ENCODE data around the gene BPIFB4.

GRCh38 chr20:33062825-33063149 lies 16.7 kb upstream of the BPIFB4 start:
- TF ChIP-seq, protein P1, sequence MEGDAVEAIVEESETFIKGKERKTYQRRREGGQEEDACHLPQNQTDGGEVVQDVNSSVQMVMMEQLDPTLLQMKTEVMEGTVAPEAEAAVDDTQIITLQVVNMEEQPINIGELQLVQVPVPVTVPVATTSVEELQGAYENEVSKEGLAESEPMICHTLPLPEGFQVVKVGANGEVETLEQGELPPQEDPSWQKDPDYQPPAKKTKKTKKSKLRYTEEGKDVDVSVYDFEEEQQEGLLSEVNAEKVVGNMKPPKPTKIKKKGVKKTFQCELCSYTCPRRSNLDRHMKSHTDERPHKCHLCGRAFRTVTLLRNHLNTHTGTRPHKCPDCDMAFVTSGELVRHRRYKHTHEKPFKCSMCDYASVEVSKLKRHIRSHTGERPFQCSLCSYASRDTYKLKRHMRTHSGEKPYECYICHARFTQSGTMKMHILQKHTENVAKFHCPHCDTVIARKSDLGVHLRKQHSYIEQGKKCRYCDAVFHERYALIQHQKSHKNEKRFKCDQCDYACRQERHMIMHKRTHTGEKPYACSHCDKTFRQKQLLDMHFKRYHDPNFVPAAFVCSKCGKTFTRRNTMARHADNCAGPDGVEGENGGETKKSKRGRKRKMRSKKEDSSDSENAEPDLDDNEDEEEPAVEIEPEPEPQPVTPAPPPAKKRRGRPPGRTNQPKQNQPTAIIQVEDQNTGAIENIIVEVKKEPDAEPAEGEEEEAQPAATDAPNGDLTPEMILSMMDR (conservative IDR thresholded peaks at IDR 0.05): no peak
- TF ChIP-seq ZFX (IDR thresholded peaks at IDR 0.05): no peak
